Effector memory CD4-positive, alpha-beta T cell (primary cell): Measurements from ENCODE around the gene ST3GAL6.

Source experiments
- DNase-seq, 3 donors: peaks; one replicate each; pipeline ENCODE4 v3.0.0-alpha.2; 2020
- H3K27ac ChIP-seq: 2 replicates; pipeline ENCODE4 v1.7.0; 2013; ENCODE audit warnings: mild to moderate bottlenecking, low read length, moderate library complexity; ENCODE audit not compliant: insufficient read depth, poor library complexity, severe bottlenecking
- H3K27me3 ChIP-seq: replicated peaks from 2 replicates; pipeline ENCODE4 v1.7.0; 2013; ENCODE audit warnings: mild to moderate bottlenecking, low read length; ENCODE audit not compliant: insufficient read depth, control insufficient read depth, poor library complexity, severe bottlenecking
- H3K36me3 ChIP-seq: 2 replicates; pipeline ENCODE4 v1.7.0; 2013; ENCODE audit warnings: mild to moderate bottlenecking, low read length, moderate library complexity; ENCODE audit not compliant: control insufficient read depth, insufficient read depth
- H3K4me1 ChIP-seq: 2 replicates; pipeline ENCODE4 v1.7.0; 2013; ENCODE audit warnings: low read length, mild to moderate bottlenecking; ENCODE audit not compliant: control insufficient read depth, insufficient read depth, poor library complexity, severe bottlenecking
- H3K4me3 ChIP-seq: 2 replicates; pipeline ENCODE4 v1.7.0; 2013; ENCODE audit warnings: low read length, low read depth, mild to moderate bottlenecking; ENCODE audit not compliant: insufficient read depth, poor library complexity, severe bottlenecking
- H3K9me3 ChIP-seq: 2 replicates; pipeline ENCODE4 v1.7.0; 2013; ENCODE audit warnings: mild to moderate bottlenecking, low read length, moderate library complexity; ENCODE audit not compliant: control insufficient read depth

Gene ST3GAL6

DNA sequence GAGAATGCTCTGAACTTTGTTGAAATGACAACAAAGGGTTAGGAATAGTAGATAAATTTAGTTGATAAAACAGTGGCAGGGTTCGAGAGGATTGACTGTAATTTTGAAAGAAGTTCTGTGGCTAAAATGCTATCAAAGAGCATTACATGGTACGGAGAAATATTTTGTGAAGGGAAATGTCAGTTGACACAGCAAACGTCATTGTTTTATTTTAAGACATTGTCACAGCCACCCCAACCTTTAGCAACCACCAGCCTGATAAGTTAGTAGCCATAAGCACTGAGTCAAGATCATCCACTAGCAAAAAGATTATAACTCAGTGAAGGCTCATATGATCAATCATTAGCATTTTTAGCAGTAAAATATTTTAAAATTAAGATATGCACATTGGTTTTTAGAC lies 8.7 kb upstream of the ST3GAL6 start:
- Histone ChIP-seq H3K27ac (no peak overlapping the region), H3K27me3 (no peaks in the 10 kb centered on the region), H3K4me1 (no peaks in the 10 kb centered on the region), H3K4me3 (no peak overlapping the region), H3K36me3 (no peaks in the 10 kb centered on the region), H3K9me3 (no peaks in the 10 kb centered on the region)
- no peak for DNase-seq

- no peaks in the 10 kb centered on the region for H3K9me3 ChIP-seq
- H3K27me3 ChIP-seq, result no peaks in the 10 kb centered on the region
- H3K4me1 ChIP-seq, result no peaks in the 10 kb centered on the region
- H3K36me3 ChIP-seq, result no peaks in the 10 kb centered on the region
- DNase-seq, result no peak
- no peak overlapping the region for H3K4me3 ChIP-seq
- no peak overlapping the region for H3K27ac ChIP-seq
These were observed 7.5 kb upstream of the ST3GAL6 start for GRCh38 chr3:98755601-98756000.

DNA sequence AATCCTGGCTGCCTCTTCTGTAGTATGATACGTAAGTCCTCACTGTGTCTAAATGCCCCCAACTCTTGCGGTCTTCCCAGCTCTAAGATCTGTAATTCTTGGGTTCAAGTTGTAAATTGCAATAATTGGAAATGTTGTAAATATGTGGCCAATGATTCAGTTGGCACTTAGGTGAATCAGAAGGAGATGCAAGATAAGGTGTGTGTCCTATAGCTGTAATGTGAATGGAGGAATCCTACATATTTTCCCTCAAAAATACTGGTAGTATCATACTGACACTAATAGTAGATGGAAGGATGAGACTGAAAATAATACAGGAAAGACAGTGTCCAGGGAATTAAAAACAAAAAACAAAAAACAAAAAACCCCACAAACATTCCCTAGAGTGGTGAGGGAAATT lies 3.5 kb upstream of the ST3GAL6 start:
- Histone ChIP-seq H3K4me1 (no peaks in the 10 kb centered on the region), H3K4me3 (no peak overlapping the region), H3K9me3 (no peaks in the 10 kb centered on the region), H3K36me3 (no peaks in the 10 kb centered on the region), H3K27me3 (no peaks in the 10 kb centered on the region), H3K27ac (no peak overlapping the region)
- DNase-seq, result no peak

DNA sequence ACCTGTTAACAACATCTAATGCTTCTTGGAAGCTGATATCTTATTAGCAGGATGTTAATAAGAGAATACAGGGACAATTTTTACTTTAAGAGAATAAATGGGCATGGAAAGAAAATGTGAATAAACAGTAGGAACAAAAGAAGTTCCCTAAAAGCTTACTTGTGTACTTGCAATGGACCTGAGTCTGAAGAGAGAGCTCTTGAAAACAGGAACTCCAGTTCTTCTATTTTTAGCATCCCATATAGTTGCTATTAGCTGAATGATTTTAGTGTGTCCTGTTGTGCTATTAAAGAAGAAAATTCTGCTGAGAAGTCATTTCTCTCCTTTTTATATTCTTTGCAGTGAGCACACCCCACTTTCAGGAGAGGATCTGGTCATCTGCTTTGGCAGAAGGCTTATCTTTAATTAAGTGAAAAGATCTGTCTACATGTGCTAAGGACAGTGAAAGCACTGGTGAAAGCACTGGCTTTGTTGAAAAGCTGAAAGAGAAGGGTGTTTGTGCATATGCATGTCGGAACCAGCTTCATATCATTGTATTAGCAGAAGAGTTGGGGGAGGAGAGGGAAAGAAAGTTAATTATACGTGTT lies 1.4 kb upstream of the ST3GAL6 start:
- Histone ChIP-seq H3K27me3 (no peaks in the 10 kb centered on the region), H3K27ac (no peak overlapping the region), H3K4me3 (no peak overlapping the region), H3K9me3 (no peaks in the 10 kb centered on the region), H3K36me3 (no peaks in the 10 kb centered on the region), H3K4me1 (no peaks in the 10 kb centered on the region)
- DNase-seq, result no peak

DNA sequence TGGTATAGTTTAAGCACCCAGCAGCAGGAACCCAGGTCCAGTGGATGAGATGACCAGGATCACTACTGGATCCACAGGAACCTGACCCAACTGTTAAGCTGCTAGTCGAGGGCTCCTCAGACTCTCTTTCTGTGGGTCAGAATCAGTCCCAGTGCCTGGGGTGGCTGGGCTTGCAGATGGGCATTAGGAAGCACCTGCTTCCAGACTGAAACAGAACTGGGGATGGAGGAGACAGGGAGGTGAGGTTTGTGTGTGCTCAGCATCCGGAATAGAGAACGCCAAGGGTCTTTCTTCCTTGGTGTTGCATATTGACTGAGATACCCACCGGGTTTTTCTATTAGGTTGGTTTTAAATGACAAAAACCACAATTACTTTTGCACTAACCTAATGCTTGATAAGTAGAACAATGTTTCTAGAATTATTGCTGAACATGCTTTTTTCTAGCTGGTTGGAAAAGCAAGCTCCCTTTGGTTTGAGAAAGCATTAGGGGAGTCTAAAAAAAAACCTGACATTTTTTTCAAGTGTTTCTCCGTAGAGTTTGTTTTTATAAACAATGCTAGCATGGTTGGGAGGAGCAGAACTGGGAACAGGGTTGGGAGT lies 779 bp downstream of the ST3GAL6 start:
- no peak for DNase-seq
- Histone ChIP-seq H3K27ac (no peak overlapping the region), H3K4me3 (no peak overlapping the region), H3K4me1 (no peaks in the 10 kb centered on the region), H3K36me3 (no peaks in the 10 kb centered on the region), H3K9me3 (no peaks in the 10 kb centered on the region), H3K27me3 (no peaks in the 10 kb centered on the region)

DNA sequence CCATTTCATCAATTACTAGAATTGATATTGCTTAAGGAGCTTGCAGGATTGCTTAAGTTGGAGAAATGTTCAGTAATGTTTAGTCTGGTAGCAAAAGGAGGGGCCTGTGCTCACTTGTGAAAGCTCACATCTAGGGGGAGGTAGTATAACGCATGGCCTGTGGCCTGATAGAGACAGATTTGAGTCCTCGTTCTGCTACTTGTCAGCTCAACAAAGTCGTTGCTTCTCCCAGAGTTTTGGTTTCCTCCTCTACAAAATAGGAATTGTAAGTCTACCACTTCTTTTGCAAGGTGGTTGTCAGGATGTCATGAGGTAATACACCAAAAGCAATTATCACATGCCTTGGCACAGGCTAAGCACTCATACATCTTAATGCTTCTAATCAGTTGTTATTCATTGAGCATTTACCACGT lies 1.3 kb downstream of the ST3GAL6 start:
- no peak for DNase-seq
- H3K4me1 ChIP-seq, result no peaks in the 10 kb centered on the region
- no peak overlapping the region for H3K27ac ChIP-seq
- no peaks in the 10 kb centered on the region for H3K27me3 ChIP-seq
- H3K9me3 ChIP-seq, result no peaks in the 10 kb centered on the region
- H3K36me3 ChIP-seq, result no peaks in the 10 kb centered on the region
- no peak overlapping the region for H3K4me3 ChIP-seq

DNA sequence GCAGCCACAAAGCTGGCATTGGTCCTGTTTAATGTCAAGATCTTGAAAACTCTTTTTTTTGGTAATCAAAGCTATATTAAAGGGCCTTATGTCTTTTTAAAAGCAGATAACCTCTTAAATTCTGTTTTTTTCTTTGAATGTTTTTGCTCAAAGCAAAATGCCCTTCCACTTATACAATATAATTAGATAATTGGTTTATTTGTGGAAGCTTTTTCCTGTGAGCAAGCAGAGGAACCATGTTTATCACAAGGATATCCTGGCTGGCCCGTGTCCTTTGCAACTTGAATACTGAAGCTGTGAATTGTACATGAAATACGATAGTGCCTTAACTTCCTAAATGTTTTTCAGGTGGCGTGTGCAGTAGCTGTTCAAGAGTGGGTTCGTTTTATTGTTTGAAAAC lies 2.6 kb downstream of the ST3GAL6 start:
- no peak overlapping the region for H3K4me3 ChIP-seq
- no peaks in the 10 kb centered on the region for H3K27me3 ChIP-seq
- no peak for DNase-seq
- H3K9me3 ChIP-seq, result no peaks in the 10 kb centered on the region
- H3K36me3 ChIP-seq, result no peaks in the 10 kb centered on the region
- no peak overlapping the region for H3K27ac ChIP-seq
- no peaks in the 10 kb centered on the region for H3K4me1 ChIP-seq

GRCh38 chr3:98766924-98767323 lies 3.8 kb downstream of the ST3GAL6 start:
- Histone ChIP-seq H3K27me3 (no peaks in the 10 kb centered on the region), H3K4me1 (no peaks in the 10 kb centered on the region)

GRCh38 chr3:98768961-98769360 lies 5.8 kb downstream of the ST3GAL6 start:
- no peak for DNase-seq
- Histone ChIP-seq H3K36me3 (no peaks in the 10 kb centered on the region), H3K4me1 (no peaks in the 10 kb centered on the region), H3K9me3 (no peaks in the 10 kb centered on the region), H3K4me3 (no peak overlapping the region), H3K27ac (no peak overlapping the region), H3K27me3 (no peaks in the 10 kb centered on the region)

More at GRCh38 chr3:98766924-98767323, 3.8 kb downstream of the ST3GAL6 start:
- no peak overlapping the region for H3K4me3 ChIP-seq
- no peak overlapping the region for H3K27ac ChIP-seq
- no peaks in the 10 kb centered on the region for H3K9me3 ChIP-seq
- H3K36me3 ChIP-seq, result no peaks in the 10 kb centered on the region
- DNase-seq, result no peak

DNA sequence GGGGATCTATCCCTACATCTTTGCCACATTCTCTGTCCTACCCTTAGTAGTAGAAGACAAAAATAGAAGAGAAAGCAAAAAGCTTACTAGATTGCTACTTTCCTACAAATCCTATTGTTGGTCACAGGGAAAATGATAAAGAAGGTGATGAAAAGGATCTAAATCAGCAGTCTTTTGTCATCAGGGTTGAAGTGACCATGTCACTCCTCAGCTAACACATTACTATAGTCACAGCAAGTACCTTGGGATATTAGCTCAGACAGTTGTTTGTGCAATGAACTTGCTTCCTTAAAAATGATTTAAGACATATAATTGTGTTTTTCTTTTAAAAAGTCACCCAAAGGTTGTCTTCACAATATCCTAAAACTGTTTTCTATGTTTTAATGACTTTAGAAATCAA lies 6.3 kb downstream of the ST3GAL6 start:
- no peaks in the 10 kb centered on the region for H3K36me3 ChIP-seq
- H3K4me1 ChIP-seq, result no peaks in the 10 kb centered on the region
- no peak overlapping the region for H3K27ac ChIP-seq
- no peaks in the 10 kb centered on the region for H3K9me3 ChIP-seq
- no peaks in the 10 kb centered on the region for H3K27me3 ChIP-seq
- no peak for DNase-seq
- H3K4me3 ChIP-seq, result no peak overlapping the region
